HS-5 (cell line): Measurements from ENCODE around the gene AFF3.

Experiments used
- DNase-seq: peaks from one replicate; pipeline ENCODE4 v3.0.0-alpha.2; 2012; ENCODE audit warnings: low read depth

AFF3 gene

GRCh38 chr2:100011272-100011731 is 131.1 kb downstream of the AFF3 start:
- peak; percentile 99 for DNase-seq

GRCh38 chr2:100010606-100011005 is 131.8 kb downstream of the AFF3 start:
- no peak for DNase-seq

- no peak for DNase-seq
Observed at GRCh38 chr2:100009743-100010142, 132.6 kb downstream of the AFF3 start.

GRCh38 chr2:100008956-100009355 is 133.4 kb downstream of the AFF3 start:
- peak; percentile 74 for DNase-seq

GRCh38 chr2:100006516-100006915 is 135.9 kb downstream of the AFF3 start:
- no peak for DNase-seq

- no peak for DNase-seq
Observed at GRCh38 chr2:100004959-100005387, 137.4 kb downstream of the AFF3 start.

- DNase-seq: no peak
Observed at GRCh38 chr2:100004348-100004884, 138.0 kb downstream of the AFF3 start.

- no peak for DNase-seq
Observed at GRCh38 chr2:100002059-100002458, 140.3 kb downstream of the AFF3 start.

- no peak for DNase-seq
Observed at GRCh38 chr2:100000915-100001707, 141.3 kb downstream of the AFF3 start.

- DNase-seq: no peak
Observed at GRCh38 chr2:99998651-99999320, 143.6 kb downstream of the AFF3 start.

GRCh38 chr2:99989905-99990304 is 152.5 kb downstream of the AFF3 start:
- DNase-seq: no peak

GRCh38 chr2:99988599-99988998 is 153.8 kb downstream of the AFF3 start:
- DNase-seq: no peak

GRCh38 chr2:99987160-99987559 is 155.2 kb downstream of the AFF3 start:
- no peak for DNase-seq

- peak; percentile 67 for DNase-seq
Observed at GRCh38 chr2:99984799-99985515, 157.4 kb downstream of the AFF3 start.

- no peak for DNase-seq
Observed at GRCh38 chr2:99982744-99983143, 159.6 kb downstream of the AFF3 start.

GRCh38 chr2:99981840-99982239 is 160.6 kb downstream of the AFF3 start:
- DNase-seq: no peak

GRCh38 chr2:99980176-99980575 is 162.2 kb downstream of the AFF3 start:
- DNase-seq: no peak

- DNase-seq: no peak
Observed at GRCh38 chr2:99977966-99978365, 164.4 kb downstream of the AFF3 start.

GRCh38 chr2:99975386-99975785 is 167.0 kb downstream of the AFF3 start:
- peak; percentile 98 for DNase-seq

GRCh38 chr2:99974682-99975375 is 167.6 kb downstream of the AFF3 start:
- DNase-seq: peak; percentile 89

GRCh38 chr2:99974275-99974674 is 168.1 kb downstream of the AFF3 start:
- no peak for DNase-seq
